Neural cell (in vitro differentiated cells): ENCODE data around the gene ISL1. TPM values are rescaled to one million over a fixed set of nuclear protein-coding genes. Genes with fewer than 3 reads are reported as not detected.

Experiments used
- H2AFZ ChIP-seq: fragments of 200-600, 300-800 bp; sonication (generic), shearing (Covaris generic); 2 replicates; pipeline ENCODE4 v1.6.0; 2014; ENCODE audit warnings: low read depth, mild to moderate bottlenecking, antibody characterized with exemption, low read length, moderate library complexity
- H3F3A ChIP-seq: fragments of 200-600 bp; shearing (Covaris generic); 2 replicates; pipeline ENCODE4 v1.6.1; 2016; ENCODE audit warnings: mild to moderate bottlenecking, moderate library complexity, mixed read lengths, antibody characterized with exemption, low read length; ENCODE audit not compliant: insufficient read depth, poor library complexity, severe bottlenecking
- H3K27ac ChIP-seq: fragments of 200-600, 300-800 bp; sonication (generic), shearing (Covaris generic); 2 replicates; pipeline ENCODE4 v1.5.1; 2014; ENCODE audit warnings: mild to moderate bottlenecking, low read length, moderate library complexity
- H3K27me3 ChIP-seq: fragments of 300-800, 200-600 bp; sonication (generic), shearing (Covaris generic); 2 replicates; pipeline ENCODE4 v1.6.0; 2014; ENCODE audit warnings: mild to moderate bottlenecking, low read depth, low read length, moderate library complexity; ENCODE audit not compliant: insufficient read depth
- H3K36me3 ChIP-seq: fragments of 300-800, 200-600 bp; sonication (generic), shearing (Covaris generic); 2 replicates; pipeline ENCODE4 v1.5.1; 2014; ENCODE audit warnings: mild to moderate bottlenecking, antibody characterized with exemption, low read length, moderate library complexity; ENCODE audit not compliant: insufficient read depth
- H3K4me2 ChIP-seq: fragments of 300-800, 200-600 bp; sonication (generic), shearing (Covaris generic); 2 replicates; pipeline ENCODE4 v1.6.0; 2014; ENCODE audit warnings: mild to moderate bottlenecking, low read length
- H3K4me3 ChIP-seq: fragments of 300-800, 200-600 bp; sonication (generic), shearing (Covaris generic); 2 replicates; pipeline ENCODE4 v1.5.1; 2014; ENCODE audit warnings: mild to moderate bottlenecking, low read length, moderate library complexity
- H3K79me2 ChIP-seq: fragments of 200-600 bp; shearing (Covaris generic); replicated peaks from 2 replicates; pipeline ENCODE4 v1.6.0; 2014; ENCODE audit warnings: mild to moderate bottlenecking, low read length, moderate library complexity; ENCODE audit not compliant: insufficient read depth
- H3K9ac ChIP-seq: fragments of 300-800, 200-600 bp; sonication (generic), shearing (Covaris generic); 2 replicates; pipeline ENCODE4 v1.6.1; 2016; ENCODE audit warnings: mild to moderate bottlenecking, low read length, mixed read lengths
- H3K9me2 ChIP-seq: fragments of 200-600 bp; shearing (Covaris generic); 2 replicates; pipeline ENCODE4 v1.6.1; 2016; ENCODE audit warnings: mild to moderate bottlenecking, low read length, mixed read lengths; ENCODE audit not compliant: insufficient read depth
- H3K9me3 ChIP-seq: fragments of 200-600, 300-800 bp; sonication (generic), shearing (Covaris generic); 2 replicates; pipeline ENCODE4 v1.6.1; 2016; ENCODE audit warnings: mild to moderate bottlenecking, mixed run types, low read length, moderate library complexity, mixed read lengths
- H4K20me1 ChIP-seq: fragments of 200-600 bp; shearing (Covaris generic); 2 replicates; pipeline ENCODE4 v1.6.1; 2016; ENCODE audit warnings: mild to moderate bottlenecking, mixed run types; ENCODE audit not compliant: insufficient read depth
- CTCF ChIP-seq: fragments of 450-650 bp; IDR thresholded peaks from 2 replicates; pipeline ENCODE4 v1.5.1; 2014; ENCODE audit warnings: antibody characterized with exemption, mild to moderate bottlenecking, moderate library complexity; ENCODE audit not compliant: poor library complexity, severe bottlenecking
- EP300 ChIP-seq: fragments of 450-650 bp; conservative IDR thresholded peaks from 2 replicates; pipeline ENCODE4 v1.6.1; 2014; ENCODE audit warnings: antibody characterized with exemption, mild to moderate bottlenecking, moderate library complexity; ENCODE audit not compliant: poor library complexity, severe bottlenecking
- EZH2 ChIP-seq: fragments of 200-600, 300-800 bp; shearing (Covaris generic), sonication (generic); IDR thresholded peaks from 2 replicates; pipeline ENCODE4 v1.6.1; 2014; ENCODE audit warnings: antibody characterized with exemption, low read length, borderline replicate concordance, mild to moderate bottlenecking; ENCODE audit not compliant: insufficient read depth, poor library complexity, severe bottlenecking
- MXI1 ChIP-seq: fragments of 450-650 bp; conservative IDR thresholded peaks from 2 replicates; pipeline ENCODE4 v1.6.1; 2014; ENCODE audit warnings: antibody characterized with exemption, mild to moderate bottlenecking; ENCODE audit not compliant: poor library complexity, severe bottlenecking
- POLR2AphosphoS5 ChIP-seq: IDR thresholded peaks from 2 replicates; pipeline ENCODE4 v1.6.1; 2012
- RAD21 ChIP-seq: fragments of 450-650 bp; conservative IDR thresholded peaks from 2 replicates; pipeline ENCODE4 v1.6.1; 2014; ENCODE audit warnings: antibody characterized with exemption, mild to moderate bottlenecking, moderate library complexity
- REST ChIP-seq: IDR thresholded peaks from 2 replicates; pipeline ENCODE4 v1.6.1; 2012; ENCODE audit warnings: borderline replicate concordance
- SMC3 ChIP-seq: fragments of 450-650 bp; conservative IDR thresholded peaks from 2 replicates; pipeline ENCODE4 v1.6.1; 2014; ENCODE audit warnings: antibody characterized with exemption, mild to moderate bottlenecking, moderate library complexity; ENCODE audit not compliant: poor library complexity
- TAF1 ChIP-seq: IDR thresholded peaks from 2 replicates; pipeline ENCODE4 v1.6.1; 2012; ENCODE audit warnings: low read depth
- polyA plus RNA-seq: library from polyadenylated mRNA; depleted of rRNA; stranded (reverse); fragments of >200 nt; gene quantifications from 2 replicates; pipeline ENCODE4 v1.2.3, GENCODE V29; 2014

The ISL1 gene
- polyA plus RNA-seq, 1 donor from 2014 or later, result 27.6 TPM

GRCh38 chr5:51381761-51382474, 1.3 kb upstream of the ISL1 start:
- Histone ChIP-seq H2AFZ (no peak overlapping the region), H3K9ac (peak overlapping the region; percentile 82)

GRCh38 chr5:51382521-51383130, 622 bp upstream of the ISL1 start:
- H2AFZ ChIP-seq, result no peak overlapping the region
- no peaks in the 10 kb centered on the region for H3K9me3 ChIP-seq
- H4K20me1 ChIP-seq, result peaks cover 2% of the 10 kb centered on the region
- H3K36me3 ChIP-seq, result no peaks in the 10 kb centered on the region
- peak overlapping the region; percentile 82 for H3K9ac ChIP-seq
- no peaks in the 10 kb centered on the region for H3F3A ChIP-seq
- peak overlapping the region; percentile 73 for H3K4me2 ChIP-seq
- peak overlapping the region; percentile 82 for H3K4me3 ChIP-seq
- peak overlapping the region; percentile 77 for H3K27ac ChIP-seq
- TF ChIP-seq REST (no peak), RAD21 (no peak), SMC3 (no peak), EZH2 (no peak), EP300 (no peak), TAF1 (no peak), CTCF (no peak), MXI1 (no peak), POLR2AphosphoS5 (no peak)
- H3K79me2 ChIP-seq, result peaks cover 97% of the 10 kb centered on the region
- no peaks in the 10 kb centered on the region for H3K9me2 ChIP-seq
- H3K27me3 ChIP-seq, result peaks cover 91% of the 10 kb centered on the region

More at GRCh38 chr5:51381761-51382474, 1.3 kb upstream of the ISL1 start:
- H3F3A ChIP-seq, result no peaks in the 10 kb centered on the region
- H4K20me1 ChIP-seq, result peaks cover 2% of the 10 kb centered on the region
- peak overlapping the region; percentile 82 for H3K4me3 ChIP-seq
- no peaks in the 10 kb centered on the region for H3K9me2 ChIP-seq
- no peaks in the 10 kb centered on the region for H3K9me3 ChIP-seq
- peaks cover 91% of the 10 kb centered on the region for H3K27me3 ChIP-seq
- H3K36me3 ChIP-seq, result no peaks in the 10 kb centered on the region
- H3K4me2 ChIP-seq, result peak overlapping the region; percentile 73
- H3K79me2 ChIP-seq, result peaks cover 93% of the 10 kb centered on the region
- H3K27ac ChIP-seq, result peak overlapping the region; percentile 77
- TF ChIP-seq RAD21 (no peak), TAF1 (no peak), SMC3 (peak; percentile 12), EP300 (no peak)
